WTC11 (cell line): Measurements from ENCODE around the gene SYCP2. TPM values are rescaled to one million over a fixed set of nuclear protein-coding genes. Genes with fewer than 3 reads are reported as not detected.

Experiments used
- ATAC-seq: fragments of 200-7000 bp; cut with Tn5 transposase; 2 replicates; pipeline ENCODE4 v1.10.0; 2021; ENCODE audit warnings: mild to moderate bottlenecking, moderate library complexity
- CTCF ChIA-PET: fragments of 300-600 bp; sonication (Branson Sonifier 250); formaldehyde crosslinking; loops from one replicate; lab custom pipeline; 2021; ENCODE audit warnings: antibody characterized with exemption; lab: Charles Lee
- POLR2A ChIA-PET: fragments of 350-600 bp; sonication (Branson Sonifier 250); formaldehyde crosslinking; loops from one replicate; lab custom pipeline; 2021; ENCODE audit warnings: antibody characterized with exemption; lab: Charles Lee
- DNase-seq: peaks from one replicate; pipeline ENCODE4 v3.0.0; 2021; ENCODE audit warnings: low spot score
- H3K27ac Mint-ChIP-seq: 2 replicates; pipeline ENCODE4 v1.8.0; 2021; ENCODE audit warnings: mixed read lengths
- H3K27me3 Mint-ChIP-seq: 2 replicates; pipeline ENCODE4 v1.8.0; 2021; ENCODE audit warnings: low read depth, mild to moderate bottlenecking, moderate library complexity, mixed read lengths
- H3K36me3 Mint-ChIP-seq: 2 replicates; pipeline ENCODE4 v1.8.0; 2021; ENCODE audit warnings: mixed read lengths
- H3K4me1 Mint-ChIP-seq: 2 replicates; pipeline ENCODE4 v1.8.0; 2022; ENCODE audit warnings: mixed read lengths
- H3K4me3 Mint-ChIP-seq: 2 replicates; pipeline ENCODE4 v1.8.0; 2021; ENCODE audit warnings: mild to moderate bottlenecking, moderate library complexity, mixed read lengths
- H3K9me3 Mint-ChIP-seq: 2 replicates; pipeline ENCODE4 v1.8.0; 2021; ENCODE audit warnings: mixed read lengths
- ATF1 ChIP-seq: sonication (generic); formaldehyde crosslinking; IDR thresholded peaks from 2 replicates; pipeline ENCODE4 v1.8.1; 2023; ENCODE audit warnings: mild to moderate bottlenecking, moderate library complexity, missing genetic modification reagents
- CREM ChIP-seq: sonication (generic); formaldehyde crosslinking; IDR thresholded peaks from 2 replicates; pipeline ENCODE4 v1.8.1; 2022; ENCODE audit warnings: mild to moderate bottlenecking, missing genetic modification reagents, moderate library complexity
- E2F1 ChIP-seq: sonication (generic); formaldehyde crosslinking; IDR thresholded peaks from 2 replicates; pipeline ENCODE4 v1.8.0; 2022; ENCODE audit warnings: mild to moderate bottlenecking, missing genetic modification reagents
- E2F4 ChIP-seq: sonication (generic); formaldehyde crosslinking; IDR thresholded peaks from 2 replicates; pipeline ENCODE4 v1.8.1; 2022; ENCODE audit warnings: low read depth, mild to moderate bottlenecking, moderate library complexity, missing genetic modification reagents, borderline replicate concordance
- E2F5 ChIP-seq: sonication (generic); formaldehyde crosslinking; IDR thresholded peaks from 2 replicates; pipeline ENCODE4 v1.8.1; 2022; ENCODE audit warnings: mild to moderate bottlenecking, moderate library complexity, missing genetic modification reagents
- ERG ChIP-seq: fragments of 250-450 bp; sonication (Bioruptor Pico); IDR thresholded peaks from 2 replicates; pipeline ENCODE4 v1.8.0; 2021; ENCODE audit warnings: mild to moderate bottlenecking
- FOXK1 ChIP-seq: sonication (generic); formaldehyde crosslinking; IDR thresholded peaks from 2 replicates; pipeline ENCODE4 v1.8.0; 2022; ENCODE audit warnings: mild to moderate bottlenecking, moderate library complexity, missing genetic modification reagents
- GABPB1 ChIP-seq: sonication (generic); formaldehyde crosslinking; IDR thresholded peaks from 2 replicates; pipeline ENCODE4 v1.8.1; 2023; ENCODE audit warnings: mild to moderate bottlenecking, missing genetic modification reagents
- IRF1 ChIP-seq: sonication (generic); formaldehyde crosslinking; IDR thresholded peaks from 2 replicates; pipeline ENCODE4 v1.8.0; 2023; ENCODE audit warnings: missing genetic modification reagents
- MAX ChIP-seq: sonication (generic); formaldehyde crosslinking; IDR thresholded peaks from 2 replicates; pipeline ENCODE4 v1.8.0; 2022; ENCODE audit warnings: mild to moderate bottlenecking, missing genetic modification reagents
- MXD4 ChIP-seq: fragments of 250-450 bp; sonication (Bioruptor Pico); IDR thresholded peaks from 2 replicates; pipeline ENCODE4 v1.8.0; 2021; ENCODE audit warnings: mild to moderate bottlenecking, moderate library complexity, borderline replicate concordance
- MYBL2 ChIP-seq: sonication (generic); formaldehyde crosslinking; IDR thresholded peaks from 2 replicates; pipeline ENCODE4 v1.8.1; 2023; ENCODE audit warnings: mild to moderate bottlenecking, moderate library complexity, missing genetic modification reagents
- NFATC4 ChIP-seq: fragments of 250-450 bp; sonication (Bioruptor Pico); IDR thresholded peaks from 2 replicates; pipeline ENCODE4 v1.9.0; 2021; ENCODE audit warnings: mild to moderate bottlenecking
- SP1 ChIP-seq: sonication (generic); formaldehyde crosslinking; conservative IDR thresholded peaks from 2 replicates; pipeline ENCODE4 v1.8.1; 2022; ENCODE audit warnings: missing genetic modification reagents
- ZBTB43 ChIP-seq: sonication (generic); formaldehyde crosslinking; IDR thresholded peaks from 2 replicates; pipeline ENCODE4 v1.8.1; 2023; ENCODE audit warnings: mild to moderate bottlenecking, missing genetic modification reagents
- ZMAT4 ChIP-seq: fragments of 250-450 bp; sonication (Bioruptor Pico); IDR thresholded peaks from 2 replicates; pipeline ENCODE4 v1.9.0; 2021; ENCODE audit warnings: mild to moderate bottlenecking
- ZNF121 ChIP-seq: sonication (generic); formaldehyde crosslinking; IDR thresholded peaks from 2 replicates; pipeline ENCODE4 v1.8.0; 2023; ENCODE audit warnings: missing genetic modification reagents
- ZNF232 ChIP-seq: sonication (generic); formaldehyde crosslinking; IDR thresholded peaks from 2 replicates; pipeline ENCODE4 v1.8.0; 2022; ENCODE audit warnings: mild to moderate bottlenecking, missing genetic modification reagents
- ZNF263 ChIP-seq: sonication (generic); formaldehyde crosslinking; IDR thresholded peaks from 2 replicates; pipeline ENCODE4 v1.8.1; 2022; ENCODE audit warnings: low read depth, mild to moderate bottlenecking, moderate library complexity, missing genetic modification reagents
- ZNF317 ChIP-seq: sonication (generic); formaldehyde crosslinking; IDR thresholded peaks from 2 replicates; pipeline ENCODE4 v1.8.1; 2023; ENCODE audit warnings: low read depth, mild to moderate bottlenecking, moderate library complexity, missing genetic modification reagents, borderline replicate concordance
- ZNF512 ChIP-seq: sonication (generic); formaldehyde crosslinking; IDR thresholded peaks from 2 replicates; pipeline ENCODE4 v1.8.1; 2022; ENCODE audit warnings: missing genetic modification reagents, borderline replicate concordance
- ZSCAN18 ChIP-seq: fragments of 250-450 bp; sonication (Bioruptor Pico); IDR thresholded peaks from 2 replicates; pipeline ENCODE4 v2.1.2; 2022; ENCODE audit warnings: mild to moderate bottlenecking, moderate library complexity
- total RNA-seq: library from RNA; stranded (reverse); gene quantifications from 3 replicates; pipeline ENCODE4 v1.2.3, GENCODE V29; 2021

The SYCP2 gene
- total RNA-seq, 1 experiment from 2014 or later = 0.31 TPM

- TF ChIP-seq FOXK1 (CRISPR knock-in tag) (no peak), ZNF263 (no peak), GABPB1 (no peak), ZMAT4 (CRISPR knock-in tag) (no peak), ZSCAN18 (CRISPR knock-in tag) (no peak), ZNF512 (CRISPR knock-in tag) (no peak), MAX (CRISPR knock-in tag) (no peak), E2F5 (CRISPR knock-in tag) (no peak), MYBL2 (CRISPR knock-in tag) (no peak), NFATC4 (CRISPR knock-in tag) (no peak), E2F1 (CRISPR knock-in tag) (no peak), ZBTB43 (CRISPR knock-in tag) (no peak)
- Mint-ChIP-seq H3K27me3 (peaks cover 12% of the 10 kb centered on the region), H3K36me3 (no peaks in the 10 kb centered on the region), H3K4me1 (no peaks in the 10 kb centered on the region), H3K4me3 (no peak overlapping the region), H3K27ac (no peak overlapping the region), H3K9me3 (no peaks in the 10 kb centered on the region)
- CTCF ChIA-PET = no interaction called here
- ATAC-seq (no peak), DNase-seq (no peak)
- POLR2A ChIA-PET = no interaction called here
Measured at GRCh38 chr20:59966428-59966827, 33.0 kb upstream of the SYCP2 start.

- CTCF ChIA-PET = no interaction called here
- Mint-ChIP-seq H3K9me3 (no peaks in the 10 kb centered on the region), H3K4me3 (no peak overlapping the region), H3K27me3 (peaks cover 7% of the 10 kb centered on the region)
- no peak for ATAC-seq
- DNase-seq = no peak
- TF ChIP-seq SP1 (no peak), ZNF121 (CRISPR knock-in tag) (no peak), ZNF232 (CRISPR knock-in tag) (no peak), ATF1 (no peak), E2F5 (CRISPR knock-in tag) (no peak), NFATC4 (CRISPR knock-in tag) (no peak), CREM (no peak), E2F1 (CRISPR knock-in tag) (no peak), ERG (no peak), IRF1 (CRISPR knock-in tag) (no peak), MXD4 (CRISPR knock-in tag) (no peak), E2F4 (no peak), ZNF317 (no peak)
- TF ChIP-seq, all 79 proteins: peak for 0
- H3K27ac Mint-ChIP-seq = no peak overlapping the region
- peaks cover 6% of the 10 kb centered on the region for H3K4me1 Mint-ChIP-seq
- H3K36me3 Mint-ChIP-seq = no peaks in the 10 kb centered on the region
- POLR2A ChIA-PET = no interaction called here
Measured at GRCh38 chr20:59962155-59962554, 28.7 kb upstream of the SYCP2 start.
